ENCODE data around the gene ELL. TPM values are rescaled to one million over a fixed set of nuclear protein-coding genes. Genes with fewer than 3 reads are reported as not detected.
A peak's percentile ranks its signal among the peaks of the same experiment; 100 is the strongest.

The ELL gene
- total RNA-seq, 3 donors from 2014 or later (not counting 1 experiment from before 2014, with no cell fraction given), result 61.1 to 64.3 (median 63.8) TPM

- no peak for TF ChIP-seq CTCF (IDR thresholded peaks at IDR 0.05)
- H3K27ac ChIP-seq (ENCODE audit: low read length), result no peak overlapping the region
- DNase-seq (no peak), ATAC-seq (no peak)
- no peak overlapping the region for H3K4me3 Mint-ChIP-seq
- no peak overlapping the region for H3K4me3 ChIP-seq (ENCODE audit: low read length)
- no peaks in the 10 kb centered on the region for H3K9me3 Mint-ChIP-seq
- peaks cover 10 to 24% of the 10 kb centered on the region in 2 donors for H3K4me1 Mint-ChIP-seq
- no peaks in the 10 kb centered on the region for H3K27me3 ChIP-seq (ENCODE audit: control insufficient read depth, insufficient read depth, low read length)
- 97% methylated on average over 12 of the region's 12 CpGs for WGBS (ENCODE audit: insufficient coverage)
- no peaks in the 10 kb centered on the region for H3K27me3 Mint-ChIP-seq (ENCODE audit: low read depth in 2 of 2)
- no peaks in the 10 kb centered on the region for H3K9me3 ChIP-seq (ENCODE audit: control insufficient read depth, insufficient read depth, low read length)
- no peak overlapping the region for H3K27ac Mint-ChIP-seq
- H3K36me3 ChIP-seq (ENCODE audit: control insufficient read depth, insufficient read depth, low read length), result peaks cover 55% of the 10 kb centered on the region
- H3K4me1 ChIP-seq (ENCODE audit: control insufficient read depth, insufficient read depth, low read length), result peaks cover 3% of the 10 kb centered on the region
- no peaks in the 10 kb centered on the region for H3K36me3 Mint-ChIP-seq
- intact Hi-C loops (cut with micrococcal nuclease), result no loop called here
Observed at GRCh38 chr19:18460900-18461299, 61.0 kb downstream of the ELL start.

- H3K4me3 ChIP-seq (ENCODE audit: low read length), result no peak overlapping the region
Observed at GRCh38 chr19:18457483-18458331, 64.2 kb downstream of the ELL start.

GRCh38 chr19:18456974-18457373, 64.9 kb downstream of the ELL start:
- H3K4me3 ChIP-seq (ENCODE audit: low read length), result no peak overlapping the region
- Mint-ChIP-seq H3K36me3 (no peaks in the 10 kb centered on the region), H3K4me1 (peaks cover 10 to 21% of the 10 kb centered on the region in 2 donors), H3K27ac (no peak overlapping the region), H3K9me3 (no peaks in the 10 kb centered on the region), H3K27me3 (ENCODE audit: low read depth in 2 of 2) (no peaks in the 10 kb centered on the region), H3K4me3 (no peak overlapping the region)
- no peak overlapping the region for H3K27ac ChIP-seq (ENCODE audit: low read length)
- intact Hi-C loops (cut with micrococcal nuclease), result no loop called here
- no peak for TF ChIP-seq CTCF (IDR thresholded peaks at IDR 0.05)
- DNase-seq, result no peak
- WGBS (ENCODE audit: insufficient coverage), result 90% methylated on average over 9 of the region's 9 CpGs
- no peaks in the 10 kb centered on the region for H3K27me3 ChIP-seq (ENCODE audit: control insufficient read depth, insufficient read depth, low read length)
- peaks cover 42% of the 10 kb centered on the region for H3K36me3 ChIP-seq (ENCODE audit: control insufficient read depth, insufficient read depth, low read length)
- ATAC-seq, result no peak
- no peaks in the 10 kb centered on the region for H3K4me1 ChIP-seq (ENCODE audit: control insufficient read depth, insufficient read depth, low read length)
- H3K9me3 ChIP-seq (ENCODE audit: control insufficient read depth, insufficient read depth, low read length), result no peaks in the 10 kb centered on the region

More at GRCh38 chr19:18457483-18458331, 64.2 kb downstream of the ELL start:
- Histone ChIP-seq H3K9me3 (ENCODE audit: control insufficient read depth, insufficient read depth, low read length) (no peaks in the 10 kb centered on the region), H3K36me3 (ENCODE audit: control insufficient read depth, insufficient read depth, low read length) (peaks cover 44% of the 10 kb centered on the region), H3K27me3 (ENCODE audit: control insufficient read depth, insufficient read depth, low read length) (no peaks in the 10 kb centered on the region), H3K4me1 (ENCODE audit: control insufficient read depth, insufficient read depth, low read length) (no peaks in the 10 kb centered on the region), H3K27ac (ENCODE audit: low read length) (no peak overlapping the region)
- no peak for TF ChIP-seq CTCF (IDR thresholded peaks at IDR 0.05)
- DNase-seq (no peak), ATAC-seq (no peak)
- H3K4me1 Mint-ChIP-seq, result peaks cover 10 to 17% of the 10 kb centered on the region in 2 donors
- peak overlapping the region in 1 of 2 donors; percentile 18 for H3K27ac Mint-ChIP-seq
- H3K36me3 Mint-ChIP-seq, result no peaks in the 10 kb centered on the region
- 95% methylated on average over 21 of the region's 21 CpGs for WGBS (ENCODE audit: insufficient coverage)
- no peaks in the 10 kb centered on the region for H3K9me3 Mint-ChIP-seq
- H3K4me3 Mint-ChIP-seq, result no peak overlapping the region
- intact Hi-C loops (cut with micrococcal nuclease), result no loop called here
- H3K27me3 Mint-ChIP-seq (ENCODE audit: low read depth in 2 of 2), result no peaks in the 10 kb centered on the region

Data from natural killer cell (primary cell).